Inflammatory macrophage treated with lipopolysaccharide for 1 hour (primary cell): ENCODE results near the gene RPRD1A.

Experiments used
- DNase-seq, 2 donors: peaks; one replicate each; pipeline ENCODE4 v3.0.0-alpha.2; 2020 to 2022

Gene RPRD1A

DNA sequence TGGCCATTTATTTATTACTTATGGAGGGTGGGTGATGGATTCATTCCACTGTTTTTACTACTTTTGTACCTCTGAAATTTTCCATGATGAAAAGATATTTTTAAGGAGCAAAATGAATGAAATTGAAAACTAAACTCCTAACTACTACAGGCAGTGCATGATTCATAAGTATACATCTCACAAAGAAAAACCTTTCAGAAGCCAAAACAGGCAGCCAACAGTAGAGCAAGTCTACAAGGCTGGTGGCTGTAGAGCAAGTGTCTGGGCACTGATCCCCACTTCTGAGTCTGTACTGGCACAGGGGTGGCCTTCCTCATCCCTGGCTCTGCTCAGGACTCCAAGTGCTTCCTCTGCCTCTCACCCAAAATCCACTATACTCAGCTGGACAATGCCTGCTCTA is 103.0 kb downstream of the RPRD1A start:
- DNase-seq = no peak

DNA sequence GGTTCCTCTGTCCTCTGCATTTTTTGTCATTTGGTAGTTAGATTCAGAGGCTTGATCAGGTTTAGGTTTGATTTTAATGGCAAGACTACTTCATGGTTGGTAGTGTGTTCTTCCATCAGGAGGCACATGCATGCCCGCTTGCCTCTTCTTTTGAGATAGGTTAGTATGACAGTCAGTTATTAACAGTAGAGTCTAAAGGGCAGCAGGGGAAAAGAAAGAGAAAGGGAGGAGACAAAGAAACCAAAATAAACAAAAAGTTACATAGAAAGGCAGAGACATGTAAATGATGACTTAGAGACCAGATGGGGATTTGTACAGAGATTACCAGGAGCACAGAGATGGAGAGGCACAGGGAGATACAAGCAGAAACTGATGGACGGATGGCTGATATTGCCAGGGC is 105.0 kb downstream of the RPRD1A start:
- no peak for DNase-seq

DNA sequence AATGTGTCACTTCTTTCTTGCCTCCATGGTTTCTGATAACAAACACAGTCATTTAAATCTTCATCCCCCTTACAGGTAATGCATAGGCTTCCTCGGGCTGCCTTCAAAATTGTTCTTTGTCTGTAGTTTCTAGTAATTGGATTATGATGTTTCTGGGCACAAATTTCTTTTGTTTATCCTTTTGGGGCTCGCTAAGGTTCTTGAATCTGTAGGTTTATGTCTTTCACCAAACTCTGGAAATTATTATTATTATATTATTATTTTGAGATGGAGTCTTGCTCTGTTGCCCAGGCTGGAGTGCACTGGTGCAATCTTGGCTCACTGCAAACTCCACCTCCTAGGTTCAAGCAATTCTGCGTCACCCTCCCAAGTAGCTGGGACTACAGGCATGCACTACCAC is 111.1 kb downstream of the RPRD1A start:
- DNase-seq = no peak

DNA sequence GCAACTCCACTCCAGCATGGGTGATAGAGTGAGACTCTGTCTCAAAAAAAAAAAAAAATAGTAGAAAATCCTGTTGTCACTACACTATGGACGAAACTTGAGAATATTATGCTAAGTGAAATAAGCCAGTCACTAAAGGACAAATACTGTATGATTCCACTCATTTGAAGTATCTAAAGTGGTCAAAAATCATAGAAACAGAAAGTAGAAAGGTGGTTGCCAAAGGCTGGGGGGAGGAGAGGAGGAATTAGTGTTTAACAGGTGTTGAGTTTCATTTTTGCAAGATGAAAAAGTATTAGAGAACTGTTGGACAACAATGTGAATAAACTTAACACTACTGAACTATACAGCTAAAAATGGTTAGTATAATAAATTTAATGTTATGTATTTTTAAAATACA is 113.7 kb downstream of the RPRD1A start:
- no peak for DNase-seq

DNA sequence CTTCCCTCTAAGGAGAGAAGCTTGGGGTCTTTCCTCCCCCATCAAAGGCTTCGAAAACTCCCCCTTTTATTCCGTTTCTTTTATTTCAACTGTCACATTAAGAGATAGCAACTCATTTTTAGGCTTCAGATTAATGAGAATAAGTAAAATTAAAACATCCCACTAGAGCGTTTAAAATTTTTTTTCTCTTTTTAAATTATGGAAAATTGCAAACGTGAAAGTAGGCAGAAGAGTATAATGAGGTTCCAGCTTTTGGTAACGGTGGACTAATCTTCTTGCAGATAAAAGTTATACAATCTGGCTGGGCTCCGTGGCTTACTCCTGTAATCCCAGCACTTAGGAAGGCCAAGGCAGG is 116.8 kb downstream of the RPRD1A start:
- no peak for DNase-seq

DNA sequence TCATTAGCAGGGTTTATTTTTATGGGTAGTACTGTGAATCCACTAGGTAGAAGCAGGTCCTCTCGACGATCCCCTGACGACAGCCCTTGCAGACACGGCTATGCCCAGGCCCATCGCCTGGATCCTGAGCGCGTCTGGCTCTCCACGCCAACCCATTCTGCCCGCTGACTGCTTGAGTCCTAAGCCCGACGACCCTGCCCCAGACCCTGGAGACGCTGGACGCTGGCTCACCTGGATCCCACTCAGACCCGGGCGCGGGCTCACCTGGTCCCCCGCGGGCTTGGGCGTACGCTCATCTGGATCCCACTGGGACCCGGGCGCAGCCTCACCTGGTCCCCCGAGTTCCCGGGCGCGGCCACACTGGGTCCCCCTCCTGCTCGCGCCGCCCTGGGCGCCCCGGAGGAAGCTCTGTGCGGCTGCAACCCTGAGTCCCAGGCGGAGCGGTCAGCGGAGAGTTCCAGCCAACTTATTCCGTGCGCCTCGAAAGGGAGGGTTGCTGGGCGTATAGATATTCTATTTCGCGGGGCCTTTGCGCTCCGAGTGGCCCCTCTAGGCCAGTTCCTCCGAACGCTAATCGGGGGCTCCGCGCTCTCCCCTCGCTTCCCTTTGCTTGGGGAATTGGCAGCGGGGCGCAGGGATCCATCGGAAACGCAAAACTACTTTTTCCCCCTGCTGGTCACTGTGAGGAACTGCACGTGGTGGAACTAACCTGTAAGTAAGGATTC is 117.3 kb downstream of the RPRD1A start:
- peak; percentile 35 to 90 for DNase-seq

DNA sequence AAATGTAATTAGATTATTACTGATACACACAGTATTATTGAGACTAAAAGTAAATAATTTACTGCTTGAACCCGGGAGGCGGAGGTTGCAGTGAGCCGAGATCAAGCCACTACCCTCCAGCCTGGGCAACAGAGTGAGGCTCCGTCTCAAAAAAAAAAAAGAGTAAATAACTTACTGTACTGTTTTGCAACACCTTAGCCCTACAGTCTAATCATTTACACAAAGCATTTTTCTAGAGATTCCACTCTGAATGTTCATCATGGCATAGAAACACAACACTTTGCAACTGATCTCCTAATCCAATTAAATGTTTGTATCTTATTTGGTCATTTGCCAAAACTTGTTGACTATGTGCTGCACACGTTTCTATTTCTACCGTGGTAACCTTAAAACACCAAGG is 118.3 kb downstream of the RPRD1A start:
- DNase-seq = no peak

DNA sequence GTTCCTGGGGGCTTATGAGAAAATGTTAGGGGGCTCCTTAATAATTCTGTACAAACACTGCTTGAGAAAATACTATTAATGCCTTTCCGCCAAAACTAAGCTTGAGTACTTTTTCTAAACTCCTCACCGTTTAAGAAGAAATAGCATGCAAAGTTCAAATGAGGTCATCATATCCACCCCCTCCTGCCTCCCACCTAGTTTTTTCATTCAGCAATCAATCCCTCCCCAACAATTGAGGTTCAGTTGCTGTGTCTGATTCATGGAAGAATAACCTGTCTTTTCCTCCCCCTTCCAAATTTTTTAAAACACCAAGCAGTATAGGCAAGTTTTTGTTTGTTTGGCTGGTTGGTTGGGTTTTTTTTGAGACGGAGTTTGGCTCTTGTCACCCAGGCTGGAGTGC is 119.3 kb downstream of the RPRD1A start:
- DNase-seq = no peak

DNA sequence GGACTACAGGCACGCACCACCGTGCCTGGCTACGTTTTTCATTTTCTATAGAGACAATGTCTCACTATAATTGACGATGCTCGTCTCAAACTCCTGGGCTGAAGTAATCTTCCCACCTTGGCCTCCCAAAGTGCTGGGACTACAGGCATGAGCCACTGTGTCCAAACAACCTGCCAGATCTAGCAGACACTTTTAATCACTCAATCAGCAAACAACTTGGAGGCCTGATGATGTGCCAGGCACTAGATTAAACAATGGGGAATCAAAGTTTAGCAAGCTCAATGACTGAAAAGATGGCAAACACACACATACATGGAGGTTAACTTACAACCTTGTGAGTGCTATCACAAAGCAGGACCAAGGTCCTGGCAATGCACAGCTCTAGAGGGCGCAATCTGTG is 124.7 kb downstream of the RPRD1A start:
- no peak for DNase-seq

DNA sequence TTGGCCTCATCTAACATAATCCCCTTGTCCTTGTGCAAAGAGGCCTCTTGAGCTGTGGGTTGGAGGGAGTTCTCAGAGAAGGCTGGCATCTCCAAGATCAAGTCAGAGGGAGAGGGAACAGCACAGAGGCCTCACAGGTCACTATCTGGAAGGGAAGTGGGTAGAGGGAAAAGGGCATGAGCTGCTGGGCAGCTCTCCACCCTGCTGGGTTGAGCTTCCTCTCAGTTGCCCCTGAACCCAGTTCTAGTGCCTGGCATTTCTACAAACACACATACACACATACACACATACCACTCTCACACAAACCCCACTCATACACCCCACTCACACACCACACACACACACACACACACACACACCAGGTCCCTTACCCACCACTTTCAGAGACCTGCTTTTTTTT is 125.2 kb downstream of the RPRD1A start:
- DNase-seq = no peak

DNA sequence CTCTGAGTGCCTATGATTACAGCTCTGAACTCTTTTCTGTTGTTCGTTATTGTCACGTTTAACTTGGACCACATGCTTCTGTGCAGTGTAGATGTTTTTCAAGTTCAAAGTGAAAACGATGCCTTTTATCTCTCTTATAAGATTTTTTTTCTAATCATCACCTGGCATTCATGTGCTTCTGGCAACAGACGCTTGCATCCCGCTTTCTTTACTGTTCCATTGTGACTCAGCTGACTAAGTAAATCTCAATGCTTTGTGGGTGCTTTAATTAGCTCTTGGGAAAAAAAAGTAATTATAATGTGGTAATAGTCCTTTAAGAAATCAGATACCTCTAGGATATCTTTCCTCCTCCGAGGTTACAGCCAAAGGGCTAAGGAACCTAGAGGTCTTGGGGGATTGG is 126.1 kb downstream of the RPRD1A start:
- no peak for DNase-seq
